Measurements from ENCODE around the gene HOXC9. TPM values are rescaled to one million over a fixed set of nuclear protein-coding genes. Genes with fewer than 3 reads are reported as not detected.

HOXC9 gene
- total RNA-seq, 1 donor = 0.86 TPM

- TF ChIP-seq CTCF (IDR thresholded peaks at IDR 0.05; ENCODE audit: insufficient read depth, low read depth, low read length) = no peak
- no peak overlapping the region for H3K4me3 ChIP-seq (ENCODE audit: low read depth, low read length)
- DNase-seq (ENCODE audit: low read depth) = no peak
Measured at GRCh38 chr12:53952871-53953734, 46.9 kb upstream of the HOXC9 start.

GRCh38 chr12:53953831-53954693 lies 45.9 kb upstream of the HOXC9 start:
- no peak for TF ChIP-seq CTCF (IDR thresholded peaks at IDR 0.05; ENCODE audit: insufficient read depth, low read depth, low read length)
- H3K4me3 ChIP-seq (ENCODE audit: low read depth, low read length) = no peak overlapping the region
- no peak for DNase-seq (ENCODE audit: low read depth)

- no peak for DNase-seq (ENCODE audit: low read depth)
- TF ChIP-seq CTCF (IDR thresholded peaks at IDR 0.05; ENCODE audit: insufficient read depth, low read depth, low read length) = no peak
- H3K4me3 ChIP-seq (ENCODE audit: low read depth, low read length) = no peak within 1 kb of the TSS
Measured at GRCh38 chr12:53954694-53955035, 45.3 kb upstream of the HOXC9 start, which contains the start of gene HOXC12. Gene HOXC12, plus strand, starts transcription at chr12:53954903. Its CDS starts 27 bp downstream, at chr12:53954930.

GRCh38 chr12:53955036-53955775 lies 44.8 kb upstream of the HOXC9 start:
- DNase-seq (ENCODE audit: low read depth) = no peak
- TF ChIP-seq CTCF (IDR thresholded peaks at IDR 0.05; ENCODE audit: insufficient read depth, low read depth, low read length) = no peak
- no peak overlapping the region for H3K4me3 ChIP-seq (ENCODE audit: low read depth, low read length)

- H3K4me3 ChIP-seq (ENCODE audit: low read depth, low read length) = no peak overlapping the region
- no peak for DNase-seq (ENCODE audit: low read depth)
- no peak for TF ChIP-seq CTCF (IDR thresholded peaks at IDR 0.05; ENCODE audit: insufficient read depth, low read depth, low read length)
Measured at GRCh38 chr12:53955776-53956250, 44.1 kb upstream of the HOXC9 start.

- no peak for TF ChIP-seq CTCF (IDR thresholded peaks at IDR 0.05; ENCODE audit: insufficient read depth, low read depth, low read length)
- no peak overlapping the region for H3K4me3 ChIP-seq (ENCODE audit: low read depth, low read length)
- no peak for DNase-seq (ENCODE audit: low read depth)
Measured at GRCh38 chr12:53956251-53956887, 43.6 kb upstream of the HOXC9 start.
